GM03348 (cell line): ENCODE data around the gene SLC39A1.

Source experiments
- DNase-seq: peaks from one replicate; pipeline ENCODE4 v3.0.0; 2012; ENCODE audit warnings: low spot score

SLC39A1 gene

GRCh38 chr1:153953859-153954365 lies 9.4 kb downstream of the SLC39A1 start:
- no peak for DNase-seq

DNA sequence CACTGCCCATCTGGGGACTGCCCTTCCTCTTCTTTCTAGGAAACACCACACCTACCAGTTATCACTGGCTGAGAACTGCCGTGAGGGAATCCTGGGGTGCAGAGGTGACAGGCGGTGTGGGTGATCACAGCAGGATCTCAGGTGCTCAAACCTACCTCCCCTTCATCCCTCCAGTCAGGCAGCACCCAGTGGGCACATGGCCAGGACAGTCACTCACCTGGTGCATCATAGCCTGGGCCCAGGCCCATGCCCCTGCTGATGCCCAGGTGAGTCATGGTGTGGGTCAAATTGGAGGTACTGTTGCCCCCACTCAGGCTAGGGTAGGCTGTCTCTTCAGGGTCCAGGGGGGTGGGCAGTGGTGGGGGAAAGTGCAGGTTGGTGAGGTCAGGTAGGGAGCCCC lies 11.5 kb downstream of the SLC39A1 start:
- DNase-seq: no peak

DNA sequence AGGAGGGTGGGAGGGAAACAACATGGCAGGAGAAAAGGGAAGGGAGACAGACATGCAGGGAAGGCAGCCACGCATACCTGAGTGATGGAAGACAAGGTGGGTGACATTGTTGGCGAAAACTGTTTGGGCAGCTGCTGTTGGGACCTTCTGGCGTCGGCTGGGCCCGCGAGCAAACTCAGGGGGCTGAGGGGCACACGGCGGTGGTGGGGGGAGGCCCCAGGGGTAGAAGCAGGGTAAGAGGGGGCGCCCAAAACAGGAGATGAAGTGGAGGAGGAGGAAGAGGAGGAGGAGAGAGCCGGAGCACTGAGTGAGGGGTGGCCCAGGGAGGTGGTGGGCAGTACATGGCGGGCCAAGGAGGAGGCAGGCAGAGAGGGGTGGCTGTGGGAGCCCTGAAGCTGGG lies 12.2 kb downstream of the SLC39A1 start:
- DNase-seq: no peak

GRCh38 chr1:153946622-153947241 lies 16.6 kb downstream of the SLC39A1 start, which contains the start of gene DENND4B:
DENND4B (minus strand) TSS chr1:153946718; CDS start chr1:153944374, 2,344 bp downstream.
- DNase-seq: peak; percentile 97

DNA sequence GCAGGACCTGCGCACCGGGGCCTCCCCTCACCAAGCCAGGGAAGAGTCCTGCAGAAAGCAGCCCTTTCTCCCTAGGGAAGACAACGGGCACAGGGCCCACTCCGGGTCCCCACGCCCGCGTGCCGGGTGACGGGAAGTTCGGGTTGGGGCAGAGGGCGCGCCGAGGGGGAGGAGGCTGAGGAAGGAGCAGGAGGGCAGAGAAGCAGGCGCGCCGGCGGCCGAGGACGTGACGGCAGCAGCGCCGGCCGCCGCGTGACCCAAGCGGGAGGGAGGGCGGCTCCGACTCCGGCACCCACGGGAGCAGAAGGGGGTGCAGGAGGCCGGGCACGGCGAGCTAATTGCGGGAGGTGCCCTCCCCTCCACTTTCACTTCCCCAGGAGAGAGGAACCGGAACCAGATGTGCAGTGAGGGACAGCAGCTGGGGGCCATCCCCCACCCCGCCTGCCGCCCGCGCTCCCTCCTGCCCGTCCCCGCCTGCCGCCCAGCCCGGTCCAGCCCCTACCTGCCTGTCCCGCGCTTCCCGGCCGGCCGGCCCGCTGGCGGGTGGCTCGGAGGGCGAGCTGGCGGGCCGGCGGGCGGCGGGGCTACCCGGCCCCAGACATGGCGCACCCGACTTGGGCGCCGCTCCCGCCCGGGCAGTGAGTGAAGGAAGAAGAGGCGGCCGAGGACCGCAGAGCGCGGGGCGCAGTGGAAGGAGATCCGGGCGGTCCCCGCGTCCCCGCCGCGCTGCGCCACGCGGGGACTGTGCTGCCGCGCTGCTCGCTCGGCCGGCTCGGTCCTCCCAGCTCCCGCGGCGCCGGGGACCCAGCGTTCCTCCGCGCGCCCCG lies 17.3 kb downstream of the SLC39A1 start:
- DNase-seq: peak; percentile 90

GRCh38 chr1:153945131-153945794 lies 18.1 kb downstream of the SLC39A1 start:
- DNase-seq: peak; percentile 27

GRCh38 chr1:153944827-153945117 lies 18.6 kb downstream of the SLC39A1 start:
- no peak for DNase-seq

DNA sequence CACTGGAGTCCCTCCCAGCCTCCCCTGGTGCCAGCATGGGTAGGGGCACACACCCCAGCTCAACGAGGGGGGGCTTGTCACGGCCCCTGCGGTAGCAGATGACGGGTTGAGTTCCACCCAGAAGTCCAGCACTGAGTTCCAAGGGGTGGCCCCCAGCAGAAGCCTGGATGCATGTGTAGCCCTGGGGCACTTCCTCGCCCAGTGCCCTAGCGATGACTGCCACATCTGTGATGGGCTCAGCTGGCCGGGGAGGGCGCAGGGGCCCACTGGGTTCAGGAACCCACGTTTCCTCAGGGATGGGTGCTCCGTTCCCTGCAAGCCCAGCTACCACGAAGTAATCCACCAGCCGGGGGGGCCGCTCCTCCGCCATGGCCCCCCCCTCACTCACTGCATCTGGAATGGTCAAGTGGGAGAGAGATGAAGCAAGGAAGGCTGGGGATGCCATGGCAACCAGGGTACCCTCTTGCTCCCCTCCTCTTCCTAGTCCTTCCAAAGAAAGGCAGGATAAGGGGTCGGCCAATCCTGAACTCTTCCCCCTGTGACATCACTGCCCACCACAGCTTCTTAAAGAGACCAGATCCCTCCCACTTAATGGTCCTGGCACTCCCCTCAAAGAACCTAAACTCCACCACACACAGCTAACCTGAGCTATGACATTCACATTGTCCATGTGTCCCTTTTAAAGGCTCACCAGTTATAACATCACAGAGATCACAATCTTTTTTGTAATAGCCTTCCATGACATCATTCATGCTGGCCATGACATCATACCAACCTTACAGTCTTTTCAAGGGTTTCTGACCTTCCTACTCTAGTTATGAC lies 19.1 kb downstream of the SLC39A1 start:
- no peak for DNase-seq

GRCh38 chr1:153942766-153943549 lies 20.4 kb downstream of the SLC39A1 start:
- DNase-seq: no peak

DNA sequence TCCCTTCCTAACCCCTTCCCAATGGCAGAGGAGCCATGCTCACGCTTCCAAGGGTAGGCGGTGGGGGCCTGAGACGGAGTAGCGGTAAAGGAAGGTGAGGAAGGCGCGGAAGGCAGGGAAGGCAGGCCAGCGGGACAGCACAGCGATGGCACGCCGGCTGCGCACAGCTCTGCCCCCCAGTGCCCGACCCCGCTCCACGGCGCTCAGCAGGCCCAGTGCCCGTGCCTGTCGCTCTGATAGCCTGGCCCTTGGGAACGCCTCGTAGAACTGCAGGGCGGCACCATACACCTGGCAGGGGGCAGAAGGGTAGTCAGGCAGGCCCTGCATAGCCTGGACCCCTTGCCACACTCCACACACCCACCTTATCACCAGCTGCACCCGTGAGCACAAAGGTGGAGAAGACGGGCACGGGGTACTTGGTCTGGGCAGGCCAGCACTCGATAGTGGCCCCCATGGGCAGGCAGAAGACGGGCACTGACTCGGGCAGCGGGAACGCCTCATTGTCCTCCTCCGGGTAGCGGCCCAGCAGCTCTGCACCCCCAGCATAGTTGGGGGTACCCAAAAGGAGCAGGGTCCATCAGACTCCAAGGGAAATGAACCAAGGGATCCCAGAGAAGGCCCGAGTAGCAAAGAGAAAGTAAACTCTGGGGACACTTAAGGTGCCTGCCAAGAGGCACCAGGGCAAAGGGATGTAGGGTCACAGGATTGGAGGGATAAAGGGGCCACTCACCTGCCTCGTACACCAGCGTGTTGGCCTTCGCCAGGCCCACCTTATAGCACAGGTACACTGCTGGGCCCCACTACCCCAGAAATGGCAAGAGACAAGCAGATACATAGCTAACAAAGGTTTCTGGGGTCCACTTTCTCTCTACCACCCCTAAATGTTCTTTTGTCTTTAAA lies 21.3 kb downstream of the SLC39A1 start:
- no peak for DNase-seq

GRCh38 chr1:153940756-153941155 lies 22.6 kb downstream of the SLC39A1 start:
- DNase-seq: no peak

- no peak for DNase-seq
These were observed 23.9 kb downstream of the SLC39A1 start for GRCh38 chr1:153939476-153939875.

DNA sequence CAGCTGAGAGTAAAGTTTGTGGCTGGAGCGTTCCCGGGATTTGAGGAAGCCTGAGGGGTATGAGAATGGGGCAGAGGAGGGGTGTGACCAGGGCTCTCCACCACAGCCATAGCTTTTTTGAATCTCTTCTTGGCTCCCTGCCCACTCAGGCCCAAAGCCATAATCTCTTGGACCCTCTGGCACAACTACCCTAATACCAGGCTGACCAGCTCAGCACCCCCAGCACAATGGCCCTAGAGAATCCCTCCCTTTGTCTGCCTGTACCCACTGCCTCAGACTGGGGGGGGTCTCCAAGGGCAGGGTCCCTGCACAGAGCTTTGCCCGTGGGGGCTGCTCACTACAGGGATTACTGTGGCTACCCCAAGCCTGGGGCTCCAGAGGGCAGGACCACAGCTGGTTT lies 24.3 kb downstream of the SLC39A1 start:
- DNase-seq: no peak

GRCh38 chr1:153937331-153937730 lies 26.0 kb downstream of the SLC39A1 start:
- no peak for DNase-seq

DNA sequence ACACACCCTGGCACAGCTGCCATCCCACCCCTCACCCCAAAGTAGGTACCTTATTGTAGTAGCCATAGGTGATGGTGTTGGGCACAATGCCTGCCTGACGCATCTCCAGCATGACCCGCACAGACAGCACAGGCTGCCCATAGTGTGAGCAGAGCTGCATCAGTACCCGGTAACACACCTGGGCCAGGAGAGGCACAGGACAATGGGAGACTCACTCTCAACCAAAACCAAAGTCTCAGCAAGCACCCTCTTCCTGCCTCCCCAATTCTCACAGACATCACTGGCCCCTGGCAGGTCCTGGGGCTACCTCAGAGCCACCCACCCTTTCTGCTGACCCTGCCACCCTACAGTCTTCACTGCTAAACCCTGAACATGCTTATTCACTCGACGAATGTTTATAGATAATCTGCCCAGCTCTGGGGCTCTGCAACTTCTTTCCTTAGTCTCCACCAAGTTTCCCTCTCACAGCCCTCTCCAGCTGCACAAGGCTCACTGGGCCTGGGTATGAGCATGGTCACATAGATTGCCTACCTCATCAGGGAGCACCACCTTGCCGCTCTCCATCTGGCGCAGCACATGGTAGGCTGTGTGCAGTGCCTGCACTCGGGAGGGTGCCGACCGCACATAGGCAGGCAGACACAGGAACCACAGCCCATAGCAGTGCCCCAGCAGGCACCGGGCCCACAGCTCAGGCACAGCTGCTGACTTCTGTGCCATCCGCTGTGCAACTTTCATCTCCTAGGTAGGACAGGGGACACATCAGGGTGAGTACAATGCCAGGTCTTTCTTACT lies 27.1 kb downstream of the SLC39A1 start:
- DNase-seq: no peak

- no peak for DNase-seq
These were observed 28.6 kb downstream of the SLC39A1 start for GRCh38 chr1:153934746-153935145.

DNA sequence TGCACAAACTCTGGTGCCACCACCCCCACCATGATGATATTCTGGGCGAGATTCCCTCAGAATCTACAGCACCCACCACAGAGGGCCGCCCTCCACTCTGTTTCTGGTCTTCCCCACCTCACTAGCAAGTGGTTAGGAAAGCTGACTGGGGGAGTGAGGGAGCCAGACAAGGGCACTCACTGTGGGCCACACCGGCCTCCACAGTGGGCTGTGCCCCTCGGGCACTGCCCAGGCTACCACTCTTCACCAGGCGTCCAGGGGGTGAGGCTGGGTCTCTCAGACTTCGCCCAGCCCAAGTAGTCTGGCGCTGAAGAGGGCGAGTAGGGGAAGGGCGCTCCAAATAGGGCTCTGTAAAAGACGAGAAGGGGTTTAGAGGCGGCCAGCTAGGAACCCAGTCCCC lies 29.4 kb downstream of the SLC39A1 start:
- no peak for DNase-seq

DNA sequence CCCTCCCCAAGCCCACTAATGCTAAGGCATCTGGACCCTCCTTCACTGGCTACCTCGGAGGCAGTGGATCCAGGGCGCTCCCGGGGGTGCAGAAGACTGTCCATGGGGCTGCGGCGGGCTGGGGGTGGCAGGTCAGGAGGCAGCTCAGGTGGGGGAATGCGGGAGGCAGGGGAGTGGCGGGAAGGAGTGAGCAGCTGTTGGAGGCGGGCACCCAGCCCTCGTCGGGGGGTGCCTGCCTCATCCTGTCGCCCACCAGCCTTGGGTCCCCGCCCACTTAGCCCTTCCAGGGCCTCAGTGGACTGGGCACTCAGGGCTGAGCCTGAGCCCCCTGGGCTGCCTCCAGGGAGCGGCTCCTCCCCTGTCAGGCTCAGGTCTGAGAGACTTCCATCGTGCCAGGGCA lies 29.9 kb downstream of the SLC39A1 start:
- DNase-seq: no peak
